Measurements from ENCODE around the gene CFD. TPM values are rescaled to one million over a fixed set of nuclear protein-coding genes. Genes with fewer than 3 reads are reported as not detected.

Gene CFD
- total RNA-seq, 2 experiments from 2014 or later, result 0.60 to 1.4 TPM

GRCh38 chr19:854549-854948 is 4.9 kb upstream of the CFD start:
- CTCF ChIA-PET, result interaction anchor here (0.9 kb wide), 1 partner anchor 130 kb away, joined by 4 read pairs; the partner anchor contains the start of gene WDR18
- no peaks in the 10 kb centered on the region for H3K4me1 Mint-ChIP-seq (ENCODE audit: low read depth)
- no peaks in the 10 kb centered on the region for H3K9me3 Mint-ChIP-seq
- no peak overlapping the region for H3K27ac Mint-ChIP-seq
- POLR2A ChIA-PET, result interaction anchor here (0.5 to 0.6 kb wide), 3 partner anchors 18 to 72 kb away, joined by 3 to 4 read pairs (median 3); no protein-coding TSS in a partner anchor
- no peak for TF ChIP-seq CTCF (IDR thresholded peaks at IDR 0.05)
- intact Hi-C loops (cut with micrococcal nuclease), result no loop called here
- H3K27me3 Mint-ChIP-seq, result peaks cover 9% of the 10 kb centered on the region
- ATAC-seq, result no peak
- no peaks in the 10 kb centered on the region for H3K36me3 Mint-ChIP-seq (ENCODE audit: low read depth)
- H3K4me3 Mint-ChIP-seq, result no peak overlapping the region
- no peak for DNase-seq

GRCh38 chr19:855142-855541 is 4.3 kb upstream of the CFD start:
- no peaks in the 10 kb centered on the region for H3K36me3 Mint-ChIP-seq (ENCODE audit: low read depth)
- ATAC-seq (no peak), DNase-seq (no peak)
- intact Hi-C loops (cut with micrococcal nuclease), result loop anchor here (5.0 kb wide), 1 partner anchor 127 kb away; the partner anchor contains the start of gene WDR18
- no peaks in the 10 kb centered on the region for H3K9me3 Mint-ChIP-seq
- POLR2A ChIA-PET, result no interaction called here
- H3K27ac Mint-ChIP-seq, result no peak overlapping the region
- H3K4me1 Mint-ChIP-seq (ENCODE audit: low read depth), result no peaks in the 10 kb centered on the region
- CTCF ChIA-PET, result interaction anchor here (0.7 kb wide), 1 partner anchor 86 kb away, joined by 3 read pairs; no protein-coding TSS in a partner anchor
- H3K27me3 Mint-ChIP-seq, result peaks cover 12% of the 10 kb centered on the region
- no peak for TF ChIP-seq CTCF (IDR thresholded peaks at IDR 0.05)
- no peak overlapping the region for H3K4me3 Mint-ChIP-seq

GRCh38 chr19:855566-856120 is 3.8 kb upstream of the CFD start:
- Mint-ChIP-seq H3K9me3 (no peaks in the 10 kb centered on the region), H3K4me1 (ENCODE audit: low read depth) (no peaks in the 10 kb centered on the region), H3K4me3 (no peak overlapping the region), H3K27me3 (peaks cover 11% of the 10 kb centered on the region), H3K27ac (no peak overlapping the region), H3K36me3 (ENCODE audit: low read depth) (no peaks in the 10 kb centered on the region)
- intact Hi-C loops (cut with micrococcal nuclease), result loop anchor here (5.0 kb wide), 1 partner anchor 127 kb away; the partner anchor contains the start of gene WDR18
- ChIA-PET POLR2A (no interaction called here), CTCF (interaction anchor here (0.7 to 1.5 kb wide), 5 partner anchors 11 to 86 kb away, joined by 3 to 6 read pairs (median 3); no protein-coding TSS in a partner anchor)
- no peak for DNase-seq
- no peak for TF ChIP-seq CTCF (IDR thresholded peaks at IDR 0.05)
- no peak for ATAC-seq

GRCh38 chr19:858284-858683 is 1.2 kb upstream of the CFD start:
- no peak overlapping the region for H3K4me3 Mint-ChIP-seq
- H3K36me3 Mint-ChIP-seq (ENCODE audit: low read depth), result no peaks in the 10 kb centered on the region
- H3K9me3 Mint-ChIP-seq, result no peaks in the 10 kb centered on the region
- DNase-seq (no peak), ATAC-seq (no peak)
- ChIA-PET POLR2A (interaction anchor here (0.9 kb wide), 1 partner anchor 35 kb away, joined by 3 read pairs; the partner anchor contains the start of genes MED16 and RNU6-9), CTCF (interaction anchor here (0.7 to 1.3 kb wide), 4 partner anchors 9 to 126 kb away, joined by 3 to 4 read pairs (median 4); partner anchors contain the start of gene WDR18)
- TF ChIP-seq CTCF (IDR thresholded peaks at IDR 0.05), result no peak
- peaks cover 14% of the 10 kb centered on the region for H3K27me3 Mint-ChIP-seq
- intact Hi-C loops (cut with micrococcal nuclease), result loop anchor here (5.0 kb wide), 1 partner anchor 124 kb away; the partner anchor contains the start of gene WDR18
- peaks cover 9% of the 10 kb centered on the region for H3K4me1 Mint-ChIP-seq (ENCODE audit: low read depth)
- no peak overlapping the region for H3K27ac Mint-ChIP-seq

- ChIA-PET CTCF (no interaction called here), POLR2A (interaction anchor here (1.3 to 2.8 kb wide), 2 partner anchors 11 to 31 kb away, joined by 3 to 9 read pairs; no protein-coding TSS in a partner anchor)
- H3K4me3 Mint-ChIP-seq, result no peak overlapping the region
- no peak overlapping the region for H3K27ac Mint-ChIP-seq
- peaks cover 14% of the 10 kb centered on the region for H3K4me1 Mint-ChIP-seq (ENCODE audit: low read depth)
- ATAC-seq (no peak), DNase-seq (no peak)
- intact Hi-C loops (cut with micrococcal nuclease), result no loop called here
- TF ChIP-seq CTCF (IDR thresholded peaks at IDR 0.05), result no peak
- peaks cover 14% of the 10 kb centered on the region for H3K27me3 Mint-ChIP-seq
- no peaks in the 10 kb centered on the region for H3K9me3 Mint-ChIP-seq
- H3K36me3 Mint-ChIP-seq (ENCODE audit: low read depth), result no peaks in the 10 kb centered on the region
These were observed 1.8 kb downstream of the CFD start for GRCh38 chr19:861141-861755.

All from activated CD8-positive, alpha-beta T cell treated with anti-CD3 and anti-CD28 coated beads for 36 hours (primary cell).